ENCODE results near the gene AFAP1.

Gene AFAP1

GRCh38 chr4:7894677-7895181 is 44.9 kb downstream of the AFAP1 start:
- DNase-seq (ENCODE audit: low read depth), result no peak
- no peak for TF ChIP-seq CTCF (IDR thresholded peaks at IDR 0.05; ENCODE audit: insufficient read depth, low read depth, low read length, missing control alignments)
- H3K4me3 ChIP-seq (ENCODE audit: low read depth, low read length), result no peak overlapping the region

GRCh38 chr4:7894098-7894676 is 45.5 kb downstream of the AFAP1 start:
- no peak overlapping the region for H3K4me3 ChIP-seq (ENCODE audit: low read depth, low read length)
- no peak for DNase-seq (ENCODE audit: low read depth)
- TF ChIP-seq CTCF (IDR thresholded peaks at IDR 0.05; ENCODE audit: insufficient read depth, low read depth, low read length, missing control alignments), result no peak

GRCh38 chr4:7893539-7893938 is 46.1 kb downstream of the AFAP1 start:
- no peak for TF ChIP-seq CTCF (IDR thresholded peaks at IDR 0.05; ENCODE audit: insufficient read depth, low read depth, low read length, missing control alignments)
- no peak for DNase-seq (ENCODE audit: low read depth)
- H3K4me3 ChIP-seq (ENCODE audit: low read depth, low read length), result no peak overlapping the region

- no peak overlapping the region for H3K4me3 ChIP-seq (ENCODE audit: low read depth, low read length)
- no peak for DNase-seq (ENCODE audit: low read depth)
- TF ChIP-seq CTCF (IDR thresholded peaks at IDR 0.05; ENCODE audit: insufficient read depth, low read depth, low read length, missing control alignments), result no peak
These were observed 47.2 kb downstream of the AFAP1 start for GRCh38 chr4:7892212-7893019.

- TF ChIP-seq CTCF (IDR thresholded peaks at IDR 0.05; ENCODE audit: insufficient read depth, low read depth, low read length, missing control alignments), result no peak
- no peak for DNase-seq (ENCODE audit: low read depth)
- H3K4me3 ChIP-seq (ENCODE audit: low read depth, low read length), result no peak overlapping the region
These were observed 48.8 kb downstream of the AFAP1 start for GRCh38 chr4:7890635-7891393.

GRCh38 chr4:7887436-7887835 is 52.2 kb downstream of the AFAP1 start:
- TF ChIP-seq CTCF (IDR thresholded peaks at IDR 0.05; ENCODE audit: insufficient read depth, low read depth, low read length, missing control alignments), result no peak
- H3K4me3 ChIP-seq (ENCODE audit: low read depth, low read length), result no peak overlapping the region
- no peak for DNase-seq (ENCODE audit: low read depth)
